WERI-Rb-1 (cell line): Measurements from ENCODE around the gene SLC46A3.
A peak's percentile ranks its signal among the peaks of the same experiment; 100 is the strongest.

ENCODE experiments used
- DNase-seq: peaks from one replicate; pipeline ENCODE4 v3.0.0-alpha.2; 2020
- H3K27ac ChIP-seq: fragments of 250-450 bp; sonication (Bioruptor Pico); 2 replicates; pipeline ENCODE4 v1.5.1; 2020; ENCODE audit warnings: mild to moderate bottlenecking, moderate library complexity
- H3K27me3 ChIP-seq: fragments of 250-450 bp; sonication (Bioruptor Pico); 2 replicates; pipeline ENCODE4 v1.5.1; 2021; ENCODE audit warnings: mild to moderate bottlenecking, low read depth, moderate library complexity; ENCODE audit not compliant: insufficient read depth, severe bottlenecking
- H3K36me3 ChIP-seq: fragments of 250-450 bp; sonication (Bioruptor Pico); 2 replicates; pipeline ENCODE4 v1.5.1; 2020; ENCODE audit warnings: mild to moderate bottlenecking, moderate library complexity
- H3K4me3 ChIP-seq: 2 replicates; pipeline ENCODE4 v1.5.1; 2011; ENCODE audit warnings: low read depth, mild to moderate bottlenecking, control low read depth, low read length
- H3K9me3 ChIP-seq: fragments of 250-450 bp; sonication (Bioruptor Pico); 2 replicates; pipeline ENCODE4 v1.5.1; 2021; ENCODE audit warnings: mild to moderate bottlenecking, moderate library complexity; ENCODE audit not compliant: severe bottlenecking
- CTCF ChIP-seq: IDR thresholded peaks from 2 replicates; pipeline ENCODE4 v1.5.1; 2011; ENCODE audit warnings: low read depth, mild to moderate bottlenecking, control low read depth, inconsistent platforms, low read length

Gene SLC46A3

GRCh38 chr13:28671126-28671792 lies 47.5 kb downstream of the SLC46A3 start:
- TF ChIP-seq CTCF = no peak
- Histone ChIP-seq H3K36me3 (peaks cover 3% of the 10 kb centered on the region), H3K9me3 (no peaks in the 10 kb centered on the region), H3K27ac (no peak overlapping the region), H3K4me3 (no peak overlapping the region), H3K27me3 (no peaks in the 10 kb centered on the region)
- no peak for DNase-seq

- Histone ChIP-seq H3K9me3 (no peaks in the 10 kb centered on the region), H3K36me3 (peaks cover 13% of the 10 kb centered on the region), H3K27me3 (no peaks in the 10 kb centered on the region), H3K27ac (no peak overlapping the region), H3K4me3 (no peak overlapping the region)
- no peak for TF ChIP-seq CTCF
- no peak for DNase-seq
Measured at GRCh38 chr13:28666897-28667488, 51.8 kb downstream of the SLC46A3 start.

GRCh38 chr13:28659621-28659970 lies 59.2 kb downstream of the SLC46A3 start:
- no peak overlapping the region; the same call in 1 of the 2 replicates for H3K27ac ChIP-seq
- H3K4me3 ChIP-seq = peak overlapping the region; percentile 83
- DNase-seq = no peak
- H3K36me3 ChIP-seq = peaks cover 3% of the 10 kb centered on the region; the same call in 1 of the 2 replicates
- H3K9me3 ChIP-seq = no peaks in the 10 kb centered on the region
- H3K27me3 ChIP-seq = no peaks in the 10 kb centered on the region
- no peak for TF ChIP-seq CTCF

GRCh38 chr13:28658796-28659620 lies 59.8 kb downstream of the SLC46A3 start, which contains the start of gene POMP:
Gene POMP (plus strand): TSS chr13:28659130. CDS start chr13:28659185, 55 bp downstream.
- peaks cover 3% of the 10 kb centered on the region; the same call in 1 of the 2 replicates for H3K36me3 ChIP-seq
- no peaks in the 10 kb centered on the region for H3K27me3 ChIP-seq
- H3K4me3 ChIP-seq = peak within 1 kb of the TSS; percentile 83
- H3K27ac ChIP-seq = peak within 1 kb of the TSS; percentile 72
- no peak for TF ChIP-seq CTCF
- H3K9me3 ChIP-seq = no peaks in the 10 kb centered on the region
- DNase-seq = peak; percentile 78

- Histone ChIP-seq H3K36me3 (peaks cover 3% of the 10 kb centered on the region; the same call in 1 of the 2 replicates), H3K4me3 (peak overlapping the region; percentile 83), H3K9me3 (no peaks in the 10 kb centered on the region), H3K27me3 (no peaks in the 10 kb centered on the region), H3K27ac (peak overlapping the region; percentile 72)
- DNase-seq = no peak
- TF ChIP-seq CTCF = no peak
Measured at GRCh38 chr13:28658539-28658795, 60.3 kb downstream of the SLC46A3 start.
